Activated CD8-positive, alpha-beta T cell treated with anti-CD3 and anti-CD28 coated beads for 36 hours (primary cell): ENCODE data around the gene OTOA. TPM values are rescaled to one million over a fixed set of nuclear protein-coding genes. Genes with fewer than 3 reads are reported as not detected.
"Not testable (repeated sequence)": the region's sequence is repeated elsewhere in the genome, so short reads cannot be mapped to it uniquely, and the experiment has no call there.

Experiments used
- ATAC-seq: fragments of 200-7000 bp; cut with Tn5 transposase; one replicate; pipeline ENCODE4 v1.10.0; 2021; ENCODE audit warnings: mild to moderate bottlenecking, moderate library complexity
- CTCF ChIA-PET: fragments of 350-600 bp; sonication (Branson Sonifier 250); formaldehyde crosslinking; loops from one replicate; lab custom pipeline; 2021; ENCODE audit warnings: antibody characterized with exemption; lab: Charles Lee
- POLR2A ChIA-PET: fragments of 350-600 bp; sonication (Branson Sonifier 250); formaldehyde crosslinking; loops from one replicate; lab custom pipeline; 2021; ENCODE audit warnings: antibody characterized with exemption; lab: Charles Lee
- DNase-seq: peaks from one replicate; pipeline ENCODE4 v3.0.0-alpha.2; 2020
- H3K27ac Mint-ChIP-seq: one replicate; pipeline ENCODE4 v1.8.0; 2021; ENCODE audit warnings: mild to moderate bottlenecking, mixed read lengths
- H3K27me3 Mint-ChIP-seq: one replicate; pipeline ENCODE4 v1.8.0; 2021; ENCODE audit warnings: mixed read lengths
- H3K36me3 Mint-ChIP-seq: one replicate; pipeline ENCODE4 v1.8.0; 2021; ENCODE audit warnings: low read depth, mixed read lengths
- H3K4me1 Mint-ChIP-seq: one replicate; pipeline ENCODE4 v1.8.0; 2021; ENCODE audit warnings: low read depth, mixed read lengths
- H3K4me3 Mint-ChIP-seq: one replicate; pipeline ENCODE4 v1.8.0; 2021; ENCODE audit warnings: mild to moderate bottlenecking, moderate library complexity, mixed read lengths
- H3K9me3 Mint-ChIP-seq: one replicate; pipeline ENCODE4 v1.8.0; 2021; ENCODE audit warnings: mixed read lengths
- CTCF ChIP-seq: fragments of 200-600 bp; IDR thresholded peaks from one replicate; pipeline ENCODE4 v1.8.0; 2022; ENCODE audit warnings: antibody characterized with exemption, mild to moderate bottlenecking
- intact Hi-C: fragments of 100-400 bp; cut with micrococcal nuclease; formaldehyde crosslinking; loops from one replicate; pipeline ENCODE4 v1.10.0; 2022
- total RNA-seq, 2 experiments: library from RNA; stranded (reverse); gene quantifications; one replicate each; pipeline ENCODE4 v1.2.3, GENCODE V29; 2021

Gene OTOA
- total RNA-seq, 2 experiments from 2014 or later: 0.09 TPM; not detected in 1

GRCh38 chr16:21710938-21711337 lies 47.2 kb downstream of the OTOA start:
- intact Hi-C loops: no loop called here
- CTCF ChIA-PET: interaction anchor here (6.4 to 12.0 kb wide), 2 partner anchors 55 to 128 kb away, joined by 58 to 133 read pairs; no protein-coding TSS in a partner anchor
- ATAC-seq (no peak), DNase-seq (no peak)
- TF ChIP-seq CTCF: no peak
- no peaks in the 10 kb centered on the region for H3K27me3 Mint-ChIP-seq
- H3K36me3 Mint-ChIP-seq: no peaks in the 10 kb centered on the region
- H3K27ac Mint-ChIP-seq: no peak overlapping the region
- peaks cover 9% of the 10 kb centered on the region for H3K4me1 Mint-ChIP-seq
- H3K4me3 Mint-ChIP-seq: no peak overlapping the region
- H3K9me3 Mint-ChIP-seq: no peaks in the 10 kb centered on the region
- POLR2A ChIA-PET: interaction anchor here (1.3 kb wide), 1 partner anchor 29 kb away, joined by 3 read pairs; no protein-coding TSS in a partner anchor

- H3K27me3 Mint-ChIP-seq: no peaks in the 10 kb centered on the region
- no peaks in the 10 kb centered on the region for H3K36me3 Mint-ChIP-seq
- POLR2A ChIA-PET: interaction anchor here (0.6 to 1.4 kb wide), 2 partner anchors 51 to 69 kb away, joined by 3 to 4 read pairs; no protein-coding TSS in a partner anchor
- H3K27ac Mint-ChIP-seq: peak overlapping the region; percentile 15
- no peak for TF ChIP-seq CTCF
- peak; percentile 84 for ATAC-seq
- intact Hi-C loops: no loop called here
- CTCF ChIA-PET: interaction anchor here (1.0 to 1.4 kb wide), 4 partner anchors 10 to 57 kb away, joined by 3 to 5 read pairs (median 4); no protein-coding TSS in a partner anchor
- H3K4me1 Mint-ChIP-seq: peaks cover 9% of the 10 kb centered on the region
- no peak overlapping the region for H3K4me3 Mint-ChIP-seq
- peak; percentile 43 for DNase-seq
- no peaks in the 10 kb centered on the region for H3K9me3 Mint-ChIP-seq
Measured at GRCh38 chr16:21713549-21714368, 50.0 kb downstream of the OTOA start.

GRCh38 chr16:21714369-21714618 lies 50.5 kb downstream of the OTOA start:
- H3K27me3 Mint-ChIP-seq, H3K4me3 Mint-ChIP-seq, DNase-seq, POLR2A ChIA-PET, intact Hi-C loops, H3K9me3 Mint-ChIP-seq, H3K27ac Mint-ChIP-seq, H3K4me1 Mint-ChIP-seq, ATAC-seq, H3K36me3 Mint-ChIP-seq: not testable (repeated sequence)
- peak; percentile 19 for TF ChIP-seq CTCF
- CTCF ChIA-PET: interaction anchor here (1.4 kb wide), 1 partner anchor 57 kb away, joined by 4 read pairs; no protein-coding TSS in a partner anchor

- intact Hi-C loops: no loop called here
- Mint-ChIP-seq H3K27me3 (no peaks in the 10 kb centered on the region), H3K9me3 (no peaks in the 10 kb centered on the region), H3K4me1 (peaks cover 12% of the 10 kb centered on the region), H3K36me3 (no peaks in the 10 kb centered on the region), H3K4me3 (no peak overlapping the region), H3K27ac (no peak overlapping the region)
- no peak for ATAC-seq
- CTCF ChIA-PET: interaction anchor here (1.2 to 4.6 kb wide), 3 partner anchors 9 to 360 kb away, joined by 3 to 25 read pairs (median 21); no protein-coding TSS in a partner anchor
- TF ChIP-seq CTCF: no peak
- DNase-seq: no peak
- POLR2A ChIA-PET: no interaction called here
Measured at GRCh38 chr16:21717608-21718007, 53.8 kb downstream of the OTOA start.

- ATAC-seq (no peak), DNase-seq (no peak)
- no peak for TF ChIP-seq CTCF
- no peak overlapping the region for H3K27ac Mint-ChIP-seq
- H3K4me1 Mint-ChIP-seq: peaks cover 9% of the 10 kb centered on the region
- H3K9me3 Mint-ChIP-seq: no peaks in the 10 kb centered on the region
- ChIA-PET CTCF (interaction anchor here (0.6 to 4.6 kb wide), 4 partner anchors 11 to 153 kb away, joined by 3 to 25 read pairs (median 6); no protein-coding TSS in a partner anchor), POLR2A (no interaction called here)
- H3K4me3 Mint-ChIP-seq: no peak overlapping the region
- H3K36me3 Mint-ChIP-seq: no peaks in the 10 kb centered on the region
- intact Hi-C loops: no loop called here
- H3K27me3 Mint-ChIP-seq: no peaks in the 10 kb centered on the region
Measured at GRCh38 chr16:21719283-21719682, 55.5 kb downstream of the OTOA start.
